OCI-LY3 (cell line): Measurements from ENCODE around the gene ATP10A.

Source experiments
- H2AFZ ChIP-seq: fragments of 200-600, 300-600 bp; shearing (Covaris generic); 2 replicates; pipeline ENCODE4 v1.6.0; 2014; ENCODE audit warnings: antibody characterized with exemption, low read depth, low read length
- H3K27ac ChIP-seq: fragments of 200-600, 300-600 bp; sonication (generic); 2 replicates; pipeline ENCODE4 v1.5.1; 2014; ENCODE audit warnings: mild to moderate bottlenecking, low read length, moderate library complexity, mixed read lengths
- H3K27me3 ChIP-seq: fragments of 200-600, 300-600 bp; sonication (generic); 2 replicates; pipeline ENCODE4 v1.6.1; 2014; ENCODE audit warnings: low read depth, low read length, mixed read lengths
- H3K36me3 ChIP-seq: fragments of 200-600, 300-600 bp; sonication (generic); replicated peaks from 2 replicates; pipeline ENCODE3; 2014; ENCODE audit warnings: low read depth, low read length, mixed read lengths
- H3K4me1 ChIP-seq: fragments of 300-600, 200-600 bp; sonication (generic); 2 replicates; pipeline ENCODE4 v1.6.1; 2014; ENCODE audit warnings: low read length, mixed read lengths
- H3K4me2 ChIP-seq: fragments of 200-600, 300-600 bp; sonication (generic); 2 replicates; pipeline ENCODE4 v1.6.1; 2014; ENCODE audit warnings: low read length, mixed read lengths
- H3K4me3 ChIP-seq: fragments of 300-600, 200-600 bp; sonication (generic); 2 replicates; pipeline ENCODE4 v1.5.1; 2014; ENCODE audit warnings: antibody characterized with exemption, mild to moderate bottlenecking, low read length, moderate library complexity
- H3K79me2 ChIP-seq: fragments of 300-600, 200-600 bp; shearing (Covaris generic); 2 replicates; pipeline ENCODE4 v1.6.1; 2014; ENCODE audit warnings: mild to moderate bottlenecking, low read length, mixed read lengths
- H3K9ac ChIP-seq: fragments of 300-600, 200-600 bp; shearing (Covaris generic); 2 replicates; pipeline ENCODE4 v1.6.0; 2014; ENCODE audit warnings: mild to moderate bottlenecking, low read length, moderate library complexity
- H3K9me3 ChIP-seq: fragments of 200-600, 300-600 bp; shearing (Covaris generic); 2 replicates; pipeline ENCODE4 v1.6.1; 2014; ENCODE audit warnings: low read length, mixed read lengths; ENCODE audit not compliant: insufficient read depth
- H4K20me1 ChIP-seq: fragments of 200-600, 300-600 bp; sonication (generic); 2 replicates; pipeline ENCODE4 v1.6.1; 2016; ENCODE audit warnings: low read length, mixed read lengths; ENCODE audit not compliant: insufficient read depth
- CTCF ChIP-seq: fragments of 200-600, 300-600 bp; sonication (generic); IDR thresholded peaks from 2 replicates; pipeline ENCODE4 v1.5.1; 2014; ENCODE audit warnings: antibody characterized with exemption, low read length, low read depth
- EZH2phosphoT487 ChIP-seq: fragments of 200-600 bp; shearing (Covaris generic); IDR thresholded peaks from 2 replicates; pipeline ENCODE4 v1.6.1; 2018; ENCODE audit warnings: antibody characterized with exemption, mixed run types, low read depth

Gene ATP10A

GRCh38 chr15:25742776-25743547 lies 120.2 kb downstream of the ATP10A start:
- Histone ChIP-seq H3K4me1 (peaks cover 3% of the 10 kb centered on the region; the same call in 1 of the 2 replicates), H3K4me2 (no peak overlapping the region), H3K9me3 (no peaks in the 10 kb centered on the region), H3K9ac (no peak overlapping the region), H2AFZ (no peak overlapping the region), H4K20me1 (no peaks in the 10 kb centered on the region), H3K27me3 (no peaks in the 10 kb centered on the region), H3K36me3 (no peaks in the 10 kb centered on the region), H3K4me3 (no peak overlapping the region), H3K79me2 (no peaks in the 10 kb centered on the region), H3K27ac (no peak overlapping the region)
- no peak for TF ChIP-seq CTCF
- TF ChIP-seq EZH2phosphoT487, result no peak

- Histone ChIP-seq H2AFZ (no peak overlapping the region), H3K27ac (no peak overlapping the region), H3K27me3 (no peaks in the 10 kb centered on the region), H3K4me1 (peaks cover 3% of the 10 kb centered on the region; the same call in 1 of the 2 replicates), H3K36me3 (no peaks in the 10 kb centered on the region), H3K9me3 (no peaks in the 10 kb centered on the region), H4K20me1 (no peaks in the 10 kb centered on the region), H3K4me3 (no peak overlapping the region), H3K79me2 (no peaks in the 10 kb centered on the region), H3K4me2 (no peak overlapping the region), H3K9ac (no peak overlapping the region)
- TF ChIP-seq CTCF, result no peak
- TF ChIP-seq EZH2phosphoT487, result no peak
Measured at GRCh38 chr15:25742041-25742730, 120.9 kb downstream of the ATP10A start.

- no peaks in the 10 kb centered on the region for H3K79me2 ChIP-seq
- TF ChIP-seq CTCF (no peak), EZH2phosphoT487 (no peak)
- peaks cover 3% of the 10 kb centered on the region; the same call in 1 of the 2 replicates for H3K4me1 ChIP-seq
- no peaks in the 10 kb centered on the region for H3K27me3 ChIP-seq
- no peak overlapping the region for H3K9ac ChIP-seq
- H4K20me1 ChIP-seq, result no peaks in the 10 kb centered on the region
- no peak overlapping the region for H3K4me2 ChIP-seq
- no peak overlapping the region for H3K4me3 ChIP-seq
- no peaks in the 10 kb centered on the region for H3K9me3 ChIP-seq
- no peak overlapping the region for H3K27ac ChIP-seq
- H2AFZ ChIP-seq, result no peak overlapping the region
- H3K36me3 ChIP-seq, result no peaks in the 10 kb centered on the region
Measured at GRCh38 chr15:25741256-25741580, 121.9 kb downstream of the ATP10A start.

- H4K20me1 ChIP-seq, result no peaks in the 10 kb centered on the region
Measured at GRCh38 chr15:25740383-25741255, 122.5 kb downstream of the ATP10A start.

More at GRCh38 chr15:25740383-25741255, 122.5 kb downstream of the ATP10A start:
- TF ChIP-seq EZH2phosphoT487 (no peak), CTCF (no peak)
- H3K36me3 ChIP-seq, result no peaks in the 10 kb centered on the region
- no peak overlapping the region for H3K4me2 ChIP-seq
- H3K79me2 ChIP-seq, result no peaks in the 10 kb centered on the region
- H3K27me3 ChIP-seq, result no peaks in the 10 kb centered on the region
- H3K9ac ChIP-seq, result no peak overlapping the region
- H3K9me3 ChIP-seq, result no peaks in the 10 kb centered on the region
- peaks cover 3% of the 10 kb centered on the region; the same call in 1 of the 2 replicates for H3K4me1 ChIP-seq
- no peak overlapping the region for H2AFZ ChIP-seq
- H3K4me3 ChIP-seq, result no peak overlapping the region
- no peak overlapping the region for H3K27ac ChIP-seq
